Measurements from ENCODE around the gene ARL6IP1.
"Not testable (repeated sequence)": the region's sequence is repeated elsewhere in the genome, so short reads cannot be mapped to it uniquely, and the experiment has no call there.

ARL6IP1 gene

GRCh38 chr16:18797746-18798145, 3.6 kb downstream of the ARL6IP1 start:
- no peak for DNase-seq

DNA sequence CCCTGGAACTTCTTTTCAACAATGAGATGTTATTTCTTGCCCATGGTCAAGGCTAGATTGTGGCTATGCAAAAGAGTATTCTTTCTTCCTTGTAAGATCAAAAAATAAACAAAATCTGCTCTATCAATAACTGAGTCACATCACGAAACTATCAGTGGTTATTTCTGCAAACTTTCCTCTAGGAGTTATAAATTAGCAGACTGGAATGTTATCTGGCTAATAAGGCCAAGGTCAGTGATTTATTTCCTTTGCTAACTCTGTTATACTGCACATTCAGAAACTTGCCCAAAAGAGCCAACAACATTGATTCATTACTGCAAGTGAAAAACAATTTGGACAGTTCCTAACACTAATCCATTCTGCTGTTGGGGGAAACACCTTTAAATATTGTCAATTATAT, 5.0 kb downstream of the ARL6IP1 start:
- no peak for DNase-seq

DNA sequence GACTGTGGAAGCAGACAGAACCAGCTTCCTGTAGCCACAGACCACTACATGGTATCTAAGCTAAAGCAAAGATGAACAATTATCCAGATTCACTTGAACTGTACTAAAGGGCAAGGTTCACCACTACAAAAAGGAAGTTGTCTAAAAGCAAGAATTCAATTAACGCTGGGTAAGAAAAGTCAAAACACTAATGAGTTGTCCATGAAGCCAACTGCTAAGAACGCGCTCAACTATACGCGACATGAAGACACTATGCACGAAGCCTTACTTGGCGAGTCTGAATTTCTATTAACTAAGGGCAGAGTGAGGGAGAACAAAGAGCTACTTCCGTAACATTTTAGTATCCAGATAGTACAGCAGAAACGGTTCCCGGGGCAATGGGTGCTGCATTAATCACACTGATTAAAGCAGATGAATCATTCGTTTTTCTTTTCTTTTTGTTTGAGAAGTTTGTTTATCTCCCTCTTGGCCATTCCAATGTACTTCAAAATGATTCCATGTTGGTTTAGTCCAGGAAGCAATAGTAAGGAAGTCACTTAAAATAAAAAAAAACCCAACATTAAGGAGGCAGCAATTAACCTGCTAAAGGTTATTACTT, 8.4 kb downstream of the ARL6IP1 start:
- peak; percentile 15 for DNase-seq

DNA sequence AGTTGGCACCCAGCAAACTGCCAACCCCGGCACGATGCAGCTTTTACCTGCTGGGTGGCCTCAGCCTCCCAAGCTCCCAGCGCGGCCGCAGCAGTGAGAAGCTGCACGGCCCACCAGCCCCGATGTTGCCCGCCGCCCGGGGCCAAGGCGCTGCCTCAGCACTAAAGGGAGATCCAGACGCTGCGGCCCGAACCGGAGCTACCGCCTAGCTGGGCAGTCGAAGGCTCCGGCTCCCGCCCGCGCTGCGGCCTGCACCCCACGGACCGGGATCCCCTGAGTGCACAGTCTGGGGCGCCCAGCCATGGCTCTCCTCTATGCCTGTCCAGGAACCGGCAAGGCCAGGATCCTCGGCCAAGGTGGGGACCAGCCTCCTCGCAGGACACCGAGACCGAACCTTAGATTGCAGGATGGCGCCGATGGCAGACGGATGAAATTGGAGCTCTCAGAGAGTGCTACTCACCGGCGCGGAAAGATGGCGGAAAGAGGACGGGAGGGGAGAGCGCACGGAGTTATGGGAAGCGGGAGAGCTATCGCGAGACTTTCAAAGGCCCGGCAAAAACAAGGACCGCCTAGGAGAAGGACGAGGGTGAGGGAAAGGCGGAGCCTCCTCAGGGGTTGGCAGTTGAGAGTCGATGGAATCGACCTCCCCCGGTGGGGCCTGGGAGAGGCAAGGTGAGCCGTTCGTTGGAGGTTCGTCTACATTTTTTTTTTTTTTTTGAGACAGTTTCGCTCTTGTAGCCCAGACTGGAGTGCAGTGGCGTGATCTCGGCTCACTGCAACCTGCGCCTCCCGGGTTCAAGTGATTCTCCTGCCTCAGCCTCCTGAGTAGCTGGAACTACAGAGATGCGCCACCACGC, 11.3 kb downstream of the ARL6IP1 start, which contains the start of gene RPS15A:
Gene RPS15A, minus strand, starts transcription at position 485 of the 857 bp plus-strand sequence. CDS start 1,221 bp downstream, outside the sequence.
- peak; percentile 94 for DNase-seq

GRCh38 chr16:18789515-18789849, 11.9 kb downstream of the ARL6IP1 start:
- DNase-seq: no peak

DNA sequence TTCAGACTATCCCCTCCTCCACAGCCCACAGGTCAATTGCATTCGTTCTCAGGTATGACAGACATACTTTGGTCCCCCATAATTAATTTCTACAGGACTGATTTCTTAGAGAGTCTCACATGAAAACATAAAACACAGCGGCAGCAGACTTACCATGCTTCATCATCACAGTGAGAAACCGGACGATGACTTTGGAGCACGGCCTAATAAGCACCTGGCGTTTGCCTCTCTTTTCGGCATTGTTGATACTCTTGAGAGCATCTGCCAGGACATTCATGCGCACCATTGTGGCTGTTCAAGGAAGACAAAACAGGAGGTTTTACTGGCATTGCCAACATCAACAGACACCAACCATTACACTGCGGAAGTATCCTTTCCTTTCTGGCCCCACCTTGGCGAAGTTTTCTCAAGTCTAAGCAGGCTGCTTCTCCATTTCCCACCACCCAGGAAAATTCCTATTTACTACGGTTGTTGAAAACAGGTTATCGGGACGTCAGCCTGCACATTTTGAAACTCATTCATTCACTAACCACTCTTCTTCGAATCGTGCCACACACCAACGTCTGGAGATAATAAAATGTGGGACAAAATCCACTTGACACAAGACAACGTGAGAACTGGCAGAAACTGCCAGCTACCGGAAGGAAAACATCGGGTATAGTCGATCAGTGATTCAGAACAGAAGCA, 12.4 kb downstream of the ARL6IP1 start:
- no peak for DNase-seq

DNA sequence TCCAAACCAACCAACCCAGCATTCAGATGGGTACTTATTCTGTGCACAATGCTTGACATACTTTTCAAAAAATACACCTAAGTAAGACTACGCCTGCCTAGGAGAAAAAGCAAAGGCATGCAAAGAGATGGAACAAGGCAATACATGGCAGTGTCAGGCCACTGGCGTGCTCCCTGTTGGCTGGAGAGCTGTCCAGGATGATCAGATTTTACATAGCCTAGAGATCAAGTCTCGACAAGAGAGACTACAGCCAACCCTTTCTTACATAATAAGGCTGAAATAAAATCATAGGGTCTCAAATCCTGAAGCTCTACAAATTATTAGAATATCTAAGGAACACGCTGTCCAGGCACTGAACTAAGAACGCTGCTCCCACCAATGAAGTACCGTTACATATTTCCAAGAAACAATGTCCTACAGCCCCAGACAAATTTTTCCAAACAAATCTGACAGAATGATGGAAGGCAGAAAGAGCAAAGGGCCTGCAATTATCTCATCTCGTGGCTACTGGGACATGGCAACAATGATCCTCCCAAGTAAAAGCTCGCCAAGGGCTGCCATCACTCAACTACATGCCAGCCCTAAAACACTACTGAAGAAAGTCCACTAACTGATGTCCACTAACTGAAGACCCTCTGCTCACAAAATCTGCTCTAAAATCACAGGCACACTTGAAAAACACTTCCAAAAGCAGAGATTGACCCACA, 16.3 kb downstream of the ARL6IP1 start:
- no peak for DNase-seq

GRCh38 chr16:18783430-18784341, 17.7 kb downstream of the ARL6IP1 start:
- DNase-seq: no peak

DNA sequence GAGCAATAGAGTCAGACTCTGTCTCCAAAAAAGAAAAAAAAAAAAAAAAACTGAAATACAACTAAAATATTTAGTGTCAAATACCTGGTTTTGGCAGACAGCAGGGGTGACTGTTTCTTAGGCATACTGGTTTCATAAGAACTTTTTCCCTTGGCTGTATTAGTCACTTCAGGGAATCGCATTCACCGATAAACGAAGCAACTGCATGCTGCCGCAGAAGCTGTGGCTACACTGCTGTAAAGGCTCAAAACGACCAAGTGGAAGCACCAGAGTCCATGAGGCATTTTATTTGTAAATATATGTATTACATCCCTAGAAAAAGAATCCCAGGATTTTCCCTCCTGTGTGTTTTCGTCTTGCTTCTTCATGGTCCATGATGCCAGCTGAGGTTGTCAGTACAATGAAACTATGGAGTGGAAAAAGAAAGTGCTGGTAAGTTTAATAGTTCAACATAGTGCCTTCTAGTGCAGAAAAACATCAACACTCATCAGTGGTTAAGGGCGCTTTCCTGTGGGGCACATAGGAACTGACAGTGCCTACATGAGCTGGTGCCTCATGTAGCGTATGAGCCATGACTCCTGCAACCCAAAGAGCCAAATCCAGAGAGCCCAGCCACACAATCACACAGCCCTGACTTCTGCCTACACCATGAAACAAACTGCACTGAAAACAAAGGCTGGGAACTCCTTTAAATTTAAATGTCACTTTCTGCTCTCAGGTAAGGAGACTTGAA, 18.5 kb downstream of the ARL6IP1 start:
- DNase-seq: no peak

DNA sequence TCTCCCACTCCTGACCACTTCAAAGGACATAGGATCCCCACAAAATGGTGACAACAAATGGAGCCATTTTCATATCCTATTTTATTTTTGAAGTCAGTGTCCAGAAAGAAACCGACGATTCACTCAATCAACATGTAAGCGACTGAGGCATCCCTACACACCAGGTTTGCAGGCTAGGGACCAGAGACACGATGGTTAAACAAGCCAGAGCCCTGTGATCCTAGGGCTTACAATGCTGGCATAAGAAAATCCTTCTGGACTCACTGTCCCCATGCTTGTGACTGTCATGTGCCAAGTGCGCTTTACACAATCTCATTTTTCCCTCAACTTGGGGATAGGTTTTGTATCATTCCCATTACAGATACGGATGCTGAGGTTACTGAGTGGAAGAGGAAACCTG, 20.1 kb downstream of the ARL6IP1 start:
- not testable (repeated sequence) for DNase-seq

- not testable (repeated sequence) for DNase-seq
These were observed 20.8 kb downstream of the ARL6IP1 start for GRCh38 chr16:18780460-18781026.

GRCh38 chr16:18777664-18778063, 23.7 kb downstream of the ARL6IP1 start:
- not testable (repeated sequence) for DNase-seq

GRCh38 chr16:18776334-18776733, 25.0 kb downstream of the ARL6IP1 start:
- DNase-seq: not testable (repeated sequence)

- DNase-seq: peak; percentile 90
These were observed 26.7 kb downstream of the ARL6IP1 start for GRCh38 chr16:18774651-18775050.

- DNase-seq: not testable (repeated sequence)
These were observed 29.2 kb downstream of the ARL6IP1 start for GRCh38 chr16:18772171-18772570.

DNA sequence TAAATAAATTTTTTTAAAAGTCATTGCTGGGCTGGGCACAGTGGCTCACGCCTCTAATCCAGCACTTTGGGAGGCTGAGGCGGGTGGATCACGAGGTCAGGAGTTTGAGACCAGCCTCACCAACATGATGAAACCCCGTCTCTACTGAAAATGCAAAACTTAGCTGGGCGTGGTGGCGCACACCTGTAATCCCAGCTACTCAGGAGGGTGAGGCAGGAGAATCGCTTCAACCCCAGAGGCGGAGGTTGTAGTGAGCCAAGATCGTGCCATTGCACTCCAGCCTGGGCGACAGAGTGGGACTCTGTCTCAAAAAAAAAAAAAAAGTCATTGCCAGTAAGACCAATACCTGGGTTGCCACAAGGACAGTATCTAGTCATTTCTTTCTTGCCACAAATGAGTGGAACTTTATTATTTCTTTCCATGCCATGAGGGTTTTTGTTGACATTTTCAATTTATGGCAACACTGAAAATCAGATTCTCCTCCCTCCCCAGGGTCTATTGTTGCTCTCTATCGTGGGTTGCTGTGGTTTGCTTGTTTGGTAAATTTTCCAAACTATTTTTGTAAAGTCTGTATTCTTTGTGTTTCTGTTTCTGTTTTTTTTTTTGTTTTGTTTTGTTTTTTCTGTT, 30.9 kb downstream of the ARL6IP1 start:
- not testable (repeated sequence) for DNase-seq

DNA sequence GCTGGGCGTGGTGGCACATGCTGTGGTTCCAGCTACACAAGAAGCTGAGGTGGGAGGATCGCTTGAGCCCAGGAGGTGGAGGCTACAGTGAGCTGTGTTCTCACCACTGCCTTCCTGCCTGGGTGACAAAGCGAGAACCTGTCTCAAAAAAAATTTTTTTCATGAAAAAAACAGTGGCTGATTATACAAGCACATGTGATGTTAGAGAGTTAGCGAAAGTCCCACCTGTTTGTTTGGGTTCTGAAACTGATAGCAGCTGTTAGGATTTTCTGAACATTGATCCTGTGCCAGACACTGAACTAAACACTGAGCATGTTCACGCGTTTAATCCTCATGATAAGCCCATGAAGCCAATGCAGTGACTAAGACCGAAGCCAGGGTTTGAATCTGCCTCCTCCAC, 34.1 kb downstream of the ARL6IP1 start:
- not testable (repeated sequence) for DNase-seq

- DNase-seq: not testable (repeated sequence)
These were observed 38.6 kb downstream of the ARL6IP1 start for GRCh38 chr16:18762713-18763112.

DNA sequence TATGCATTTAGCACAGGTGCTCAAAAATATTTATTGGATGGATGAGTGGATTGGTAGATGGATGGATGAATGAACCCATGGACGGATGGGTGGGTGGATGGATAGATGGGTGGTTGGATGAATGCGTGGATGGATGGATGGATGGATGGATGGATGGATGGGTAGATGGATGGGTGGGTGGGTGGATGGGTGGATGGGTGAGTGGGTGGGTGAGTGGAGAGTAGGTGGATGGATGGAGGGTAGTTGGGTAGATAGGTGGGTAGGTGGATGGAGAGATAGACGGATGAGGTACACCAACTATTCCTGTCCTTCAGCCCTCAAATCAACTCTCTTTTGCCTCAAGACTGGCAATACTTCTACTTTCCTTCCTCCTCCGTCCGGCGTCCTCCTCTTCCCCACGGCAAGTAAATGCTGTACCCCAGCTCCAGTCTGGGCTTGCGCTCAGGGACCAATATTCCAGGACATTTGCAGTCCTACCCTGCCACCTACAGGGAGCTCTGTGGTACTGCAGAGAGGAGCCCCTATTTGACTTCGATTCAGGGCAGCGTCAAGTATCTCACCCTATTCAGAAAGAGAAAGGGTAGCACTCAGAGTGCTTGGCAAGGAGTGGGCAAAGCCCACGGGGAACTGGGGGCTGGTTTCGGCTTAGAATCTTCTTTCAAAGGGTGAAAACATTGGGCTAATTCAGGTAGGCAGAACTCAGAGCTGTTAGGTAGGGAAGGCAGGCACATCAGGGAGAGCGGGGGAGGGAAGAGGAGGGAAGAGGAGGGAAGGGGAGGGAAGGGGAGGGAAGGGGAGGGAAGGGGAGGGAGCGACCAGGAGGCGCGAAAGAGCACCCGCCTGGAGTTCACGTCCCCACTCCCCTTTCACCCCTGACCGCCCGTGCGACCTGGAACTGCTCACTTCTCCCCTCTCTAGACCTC, 41.5 kb downstream of the ARL6IP1 start:
- peak; percentile 38 for DNase-seq

Data from MV-4-11 (cell line).